Stimulated activated CD4-positive, alpha-beta T cell treated with anti-CD3 and anti-CD28 coated beads, Interleukin-2, amount 100 ng/mL, for 24 hours (primary cell): Measurements from ENCODE around the gene ZNF519.
"Not testable (repeated sequence)": the region's sequence is repeated elsewhere in the genome, so short reads cannot be mapped to it uniquely, and the experiment has no call there.

Experiments used
- DNase-seq, 2 donors: peaks; one replicate each; pipeline ENCODE4 v3.0.0-alpha.2; 2020

ZNF519 gene

GRCh38 chr18:14132271-14132700 lies at the start of gene ZNF519:
Gene ZNF519 (minus strand): TSS chr18:14132435. CDS start chr18:14132277, 158 bp downstream.
- DNase-seq, result peak; percentile 85 to 86

- DNase-seq, result peak in 1 of 2 donors; percentile 24
These were observed 47.1 kb upstream of the ZNF519 start for GRCh38 chr18:14179306-14179705.

DNA sequence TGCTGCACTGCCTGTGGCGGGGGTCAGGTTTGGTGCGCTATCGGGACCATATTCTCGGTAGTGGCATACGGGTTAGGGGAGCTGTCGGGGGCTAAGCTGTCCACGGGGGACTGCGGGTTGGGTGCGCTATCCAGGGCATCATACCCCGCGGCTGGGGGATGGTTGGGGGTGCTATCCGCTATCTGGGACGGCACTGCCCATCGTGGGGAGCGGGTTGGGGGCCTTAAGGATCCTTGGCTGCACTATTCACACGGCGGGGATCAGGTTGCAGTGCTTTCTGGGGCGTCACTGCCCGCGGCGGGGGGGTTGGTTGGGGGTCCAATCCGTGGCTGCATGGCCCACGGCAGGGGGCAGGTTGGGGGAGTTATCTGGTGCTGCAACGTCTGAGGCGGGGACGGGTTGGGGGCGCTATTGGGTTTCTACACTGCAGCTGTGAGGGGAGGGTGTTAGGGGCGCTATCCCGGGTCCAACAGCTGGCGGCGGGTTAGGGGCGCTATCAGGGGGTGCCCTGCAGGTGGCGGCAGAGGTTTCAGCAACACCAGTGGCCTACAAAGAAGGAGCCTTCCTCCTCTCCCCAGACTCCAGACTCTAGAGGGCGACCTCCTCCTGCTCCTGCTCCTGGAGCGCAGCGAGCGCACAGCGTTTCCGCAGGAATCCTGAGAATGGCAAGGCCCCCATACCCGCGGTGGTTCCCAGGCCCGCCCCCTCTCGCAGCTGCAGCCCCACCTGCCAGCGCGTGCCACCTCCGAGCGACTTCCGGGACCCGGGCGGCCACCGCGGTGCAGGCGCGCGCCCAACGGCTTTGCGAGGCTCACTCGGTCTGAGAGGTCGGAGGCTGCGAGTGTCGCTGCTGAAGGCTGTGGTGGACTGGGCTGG lies 46.3 kb upstream of the ZNF519 start:
- DNase-seq, result peak; percentile 76 to 81

DNA sequence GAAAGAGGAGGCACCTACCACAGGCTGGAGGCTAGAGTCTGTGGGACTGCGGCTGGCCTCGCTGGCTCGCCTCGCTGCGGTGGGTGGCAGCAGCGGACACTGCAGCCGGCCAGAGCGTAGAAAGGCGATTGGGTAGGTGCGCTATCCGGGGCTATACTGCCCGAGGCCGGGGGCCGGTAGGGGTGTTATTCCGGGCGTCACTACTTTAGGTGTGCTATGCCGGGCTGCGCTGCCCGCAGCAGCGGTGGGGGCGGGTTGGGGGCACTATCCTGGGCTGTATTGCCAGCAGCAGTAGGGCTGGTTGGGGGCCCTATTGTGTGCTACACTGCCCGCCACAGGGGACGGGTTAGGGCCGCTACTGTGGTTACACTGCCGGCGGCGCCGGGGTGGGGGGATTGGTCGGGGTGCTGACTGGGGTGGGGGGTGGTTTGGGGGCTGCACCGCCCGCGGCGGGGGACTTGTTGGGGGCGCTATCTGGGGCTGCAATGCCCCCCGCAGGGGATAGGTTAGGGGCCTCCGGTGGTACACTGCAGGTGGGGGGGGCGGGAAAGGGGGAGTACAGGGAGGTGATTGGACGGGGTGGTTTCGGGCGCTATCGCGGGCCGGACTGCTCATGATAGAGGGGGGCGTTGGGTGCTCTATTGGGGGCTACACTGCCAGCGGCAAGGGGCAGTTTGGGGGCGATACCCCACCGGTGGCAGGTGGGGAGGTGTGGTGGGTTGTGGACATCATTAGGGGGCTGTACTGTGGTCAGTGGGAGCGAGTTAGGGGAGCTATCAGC lies 45.5 kb upstream of the ZNF519 start:
- not testable (repeated sequence) for DNase-seq

GRCh38 chr18:14175404-14175803 lies 43.2 kb upstream of the ZNF519 start:
- DNase-seq, result not testable (repeated sequence)

DNA sequence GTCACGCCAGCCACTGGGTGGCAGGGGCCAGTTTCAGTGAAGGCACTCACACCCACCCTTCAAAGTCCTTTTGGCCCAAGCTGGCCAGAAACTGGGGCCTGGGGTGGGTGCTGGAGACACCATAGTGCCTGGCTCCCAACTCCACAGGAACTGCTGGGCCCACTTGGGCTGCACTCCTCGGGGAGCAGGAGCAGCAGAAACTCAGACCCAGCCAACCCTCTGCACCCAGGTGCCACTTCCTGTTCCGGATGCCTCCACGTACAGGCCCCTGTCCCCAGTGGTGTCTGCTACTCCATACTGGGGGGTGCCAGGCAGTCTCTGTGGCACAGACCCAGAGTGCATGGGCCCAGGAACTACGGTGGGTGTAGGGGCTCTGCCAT lies 42.5 kb upstream of the ZNF519 start:
- no peak for DNase-seq

- not testable (repeated sequence) for DNase-seq
These were observed 41.9 kb upstream of the ZNF519 start for GRCh38 chr18:14174002-14174705.

- DNase-seq, result not testable (repeated sequence)
These were observed 41.1 kb upstream of the ZNF519 start for GRCh38 chr18:14173116-14173951.

- DNase-seq, result not testable (repeated sequence)
These were observed 40.2 kb upstream of the ZNF519 start for GRCh38 chr18:14172142-14173115.

DNA sequence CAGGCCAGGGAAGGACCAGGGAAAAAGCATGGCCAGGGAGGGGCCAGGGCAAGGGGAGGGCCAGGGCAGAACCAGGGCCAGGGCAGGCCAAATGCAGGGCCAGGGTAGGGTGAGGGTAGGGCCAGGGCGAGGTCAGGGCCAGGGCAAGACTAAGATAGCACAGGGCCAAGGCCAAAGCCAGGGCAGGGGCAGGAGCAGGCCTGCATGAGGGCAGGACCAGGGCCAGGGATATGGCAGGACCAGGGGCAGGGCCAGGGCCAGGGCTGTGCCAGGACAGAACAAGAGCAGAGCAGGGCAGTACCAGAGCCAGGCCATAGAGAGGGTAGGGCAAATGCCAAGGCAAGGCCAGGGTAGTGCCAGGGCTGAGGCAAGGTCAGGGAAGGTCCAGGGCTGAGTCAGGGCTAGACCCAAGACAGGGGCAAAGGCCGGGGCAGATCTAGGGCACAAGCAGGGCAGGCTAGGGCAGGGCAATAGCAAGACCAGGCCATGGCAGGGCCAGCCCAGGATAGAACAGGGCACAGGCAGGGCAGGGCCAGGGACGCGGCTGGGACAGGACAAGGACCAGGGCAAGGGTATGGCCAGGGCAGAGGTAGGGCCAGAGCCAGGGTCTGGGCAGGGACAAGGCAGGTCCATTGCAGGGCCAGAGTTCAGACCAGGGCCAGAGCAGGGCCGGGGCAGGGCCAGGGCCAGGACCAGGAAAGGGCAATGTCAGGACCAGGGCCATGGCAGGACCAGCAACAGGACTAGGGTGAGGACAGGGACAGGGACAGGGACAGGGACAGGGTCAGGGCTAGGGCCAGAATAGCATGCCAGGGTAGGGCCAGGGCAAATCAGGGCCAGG lies 39.3 kb upstream of the ZNF519 start:
- not testable (repeated sequence) for DNase-seq

DNA sequence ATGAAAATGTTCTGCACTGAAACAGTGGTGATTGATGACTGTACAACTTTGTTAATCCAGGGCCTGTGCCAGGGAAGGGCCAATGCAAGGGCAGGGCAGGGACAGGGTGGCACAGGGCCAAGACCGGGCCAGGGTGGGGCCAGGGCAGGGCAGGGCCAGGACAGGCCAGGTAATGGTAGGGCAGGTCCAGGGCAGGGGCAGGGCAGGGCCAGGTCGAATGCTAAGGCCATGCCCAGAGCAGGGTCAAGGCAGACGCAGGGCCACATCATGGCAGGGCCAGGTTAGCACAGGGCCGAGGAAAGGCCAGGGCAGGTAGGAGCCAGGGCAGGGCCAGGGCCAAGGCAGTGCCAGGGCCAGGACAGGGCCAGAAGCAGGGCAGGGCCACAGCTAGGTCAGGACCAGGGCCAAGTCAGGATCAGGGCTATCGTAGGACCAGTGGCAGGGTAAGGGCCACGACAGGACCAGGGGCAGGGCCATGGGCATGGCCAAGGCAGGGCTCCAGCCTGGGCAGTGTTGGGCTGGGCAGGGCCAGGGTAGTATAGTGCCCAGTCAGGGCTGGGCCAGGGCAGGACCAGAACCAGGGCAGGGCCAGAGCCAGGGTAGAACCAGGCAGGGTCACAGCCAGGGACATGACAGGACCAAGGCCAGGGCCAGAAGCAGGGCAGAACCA lies 38.3 kb upstream of the ZNF519 start:
- not testable (repeated sequence) for DNase-seq

DNA sequence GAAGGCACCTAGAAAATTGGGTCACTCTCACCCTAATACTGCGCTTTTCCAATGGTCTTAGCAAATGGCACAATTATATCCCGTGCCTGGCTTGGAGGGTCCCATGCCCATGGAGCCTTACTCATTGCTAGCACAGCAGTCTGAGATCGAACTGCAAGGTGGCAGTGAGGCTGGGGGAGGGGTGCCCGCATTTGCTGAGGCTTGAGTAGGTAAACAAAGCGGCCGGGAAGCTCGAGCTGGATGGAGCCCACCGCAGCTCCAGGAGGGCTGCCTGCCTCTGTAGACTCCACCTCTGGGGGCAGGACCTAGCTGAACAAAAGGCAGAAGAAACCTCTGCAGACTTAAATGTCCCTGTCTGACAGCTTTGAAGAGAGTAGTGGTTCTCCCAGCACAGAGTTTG lies 30.7 kb upstream of the ZNF519 start:
- not testable (repeated sequence) for DNase-seq

DNA sequence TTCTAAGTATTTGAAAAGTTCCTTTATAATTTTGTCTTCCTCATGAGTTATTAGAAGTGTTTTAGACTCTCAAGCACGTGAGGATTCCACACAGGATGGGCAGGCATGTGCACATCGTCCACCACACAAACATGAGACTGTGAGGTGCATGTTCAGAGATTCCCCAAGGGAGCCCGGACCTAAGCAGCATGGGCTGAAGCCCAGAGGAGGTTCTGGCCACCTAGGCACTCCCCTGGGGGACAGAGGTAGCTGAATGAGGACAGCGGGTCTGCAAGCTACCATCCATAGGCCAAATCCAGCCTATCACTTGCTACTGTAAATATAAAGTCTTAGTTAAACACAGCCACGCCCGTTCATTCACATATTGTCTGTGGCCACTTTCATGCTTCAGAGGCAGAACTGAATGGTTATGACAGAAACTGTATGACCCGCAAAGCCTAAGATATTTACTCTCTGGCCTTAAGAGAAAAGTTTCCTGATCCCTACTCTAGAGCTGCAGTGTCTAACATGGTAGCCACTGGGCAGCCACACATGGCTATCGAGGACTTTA lies 19.4 kb upstream of the ZNF519 start:
- not testable (repeated sequence) for DNase-seq

GRCh38 chr18:14150766-14151165 lies 18.5 kb upstream of the ZNF519 start:
- not testable (repeated sequence) for DNase-seq

- not testable (repeated sequence) for DNase-seq
These were observed 17.7 kb upstream of the ZNF519 start for GRCh38 chr18:14149916-14150420.

DNA sequence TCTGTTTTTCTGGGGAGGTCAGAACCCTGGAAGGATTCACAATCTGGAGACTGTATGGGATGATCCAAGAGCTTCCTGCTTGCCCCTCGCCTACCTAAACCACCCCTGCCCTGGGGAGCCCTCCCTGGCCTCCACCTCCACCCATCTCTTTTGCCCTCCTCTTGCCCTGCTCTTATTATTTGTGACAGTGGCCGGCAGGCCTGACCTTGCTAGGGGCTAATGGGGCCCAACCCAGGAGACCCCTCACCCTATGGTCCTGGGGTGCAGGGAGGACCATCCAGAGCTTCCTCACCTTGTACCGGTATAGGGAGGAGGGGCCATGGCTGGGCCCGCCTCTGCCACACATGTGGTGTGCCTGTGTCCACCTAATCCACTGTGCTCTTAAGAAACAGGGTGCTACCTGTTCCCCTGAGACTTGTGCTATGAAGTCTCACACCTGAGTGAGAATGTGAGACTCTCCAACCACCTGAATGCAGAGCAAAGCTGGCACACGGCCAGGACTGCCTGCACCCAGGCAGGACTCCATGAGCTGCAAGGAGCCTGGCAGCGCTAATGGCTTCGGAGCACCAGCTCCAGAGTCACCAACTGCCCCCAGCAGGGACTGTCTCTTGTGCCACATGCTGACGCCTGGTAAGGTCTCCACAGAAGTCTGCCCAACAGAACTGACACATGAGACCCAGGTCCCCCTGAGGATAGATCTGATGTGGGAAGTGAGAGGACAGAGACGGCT lies 17.1 kb upstream of the ZNF519 start:
- DNase-seq, result not testable (repeated sequence)

DNA sequence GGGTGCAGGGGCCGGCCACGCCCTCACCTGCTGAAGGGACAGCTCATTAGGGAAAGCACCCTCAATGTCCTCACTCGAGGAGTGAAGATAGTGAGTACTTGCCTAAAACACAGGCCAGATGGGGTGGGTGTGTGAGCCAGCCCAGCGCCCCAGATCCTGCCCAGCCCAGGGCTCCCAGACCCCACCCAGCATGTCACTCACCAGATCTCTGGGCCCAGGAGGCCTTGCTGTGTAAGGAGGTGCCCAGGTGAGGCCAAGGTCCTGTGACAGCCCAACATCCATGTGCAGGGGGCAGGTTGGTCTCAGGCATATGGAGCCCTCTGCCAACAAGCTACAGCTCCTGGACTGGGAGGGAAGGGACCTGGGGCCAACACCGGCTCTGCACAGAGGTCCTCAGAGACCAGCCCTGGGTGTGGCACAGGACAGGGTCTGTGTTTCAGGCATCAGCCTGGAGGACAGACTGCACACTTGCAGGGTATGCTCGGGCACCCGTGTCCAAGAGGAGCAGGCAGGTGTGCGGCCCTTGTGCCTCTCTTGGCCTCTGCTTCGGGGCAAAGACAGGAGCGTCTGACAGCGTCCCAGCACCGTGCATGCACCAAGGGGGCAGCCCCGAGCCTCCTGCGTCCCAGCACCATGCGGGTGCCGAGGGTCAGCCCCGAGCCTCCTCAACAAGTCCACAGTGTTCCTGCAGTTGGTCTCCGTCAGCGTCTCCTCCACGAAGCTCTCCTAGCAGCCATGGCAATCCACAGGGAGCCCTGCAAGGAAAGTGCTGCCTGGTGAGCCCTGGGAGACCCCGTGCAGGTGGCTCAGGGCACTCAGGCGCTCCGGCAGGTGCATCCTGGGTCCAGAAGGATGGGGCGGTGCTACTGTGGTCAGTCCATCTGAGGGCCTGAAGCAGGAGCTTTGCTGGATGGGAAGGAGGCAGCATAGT lies 16.0 kb upstream of the ZNF519 start:
- not testable (repeated sequence) for DNase-seq
